Loucy (cell line): ENCODE data around the gene ALOX12B.

ENCODE experiments used
- CTCF ChIP-seq: fragments of 200-600 bp; sonication (generic); conservative IDR thresholded peaks from 2 replicates; pipeline ENCODE4 v1.5.1; 2014; ENCODE audit warnings: mild to moderate bottlenecking, antibody characterized with exemption, low read length
- EZH2phosphoT487 ChIP-seq: fragments of 200-600 bp; IDR thresholded peaks from 2 replicates; pipeline ENCODE4 v1.6.1; 2018; ENCODE audit warnings: antibody characterized with exemption, mild to moderate bottlenecking, moderate library complexity, borderline replicate concordance

- TF ChIP-seq CTCF: peak; percentile 85
- TF ChIP-seq EZH2phosphoT487: no peak
Measured at GRCh38 chr17:8073627-8074484, 13.7 kb downstream of the ALOX12B start.
